Keratinocyte (primary cell): ENCODE measurements around the gene TIMM23B. TPM values are rescaled to one million over a fixed set of nuclear protein-coding genes. Genes with fewer than 3 reads are reported as not detected.
"Not testable (repeated sequence)": the region's sequence is repeated elsewhere in the genome, so short reads cannot be mapped to it uniquely, and the experiment has no call there.

Experiments used
- DNase-seq: peaks from one replicate; pipeline ENCODE4 v3.0.0-alpha.2; 2011; ENCODE audit warnings: low read depth, missing footprints, low spot score
- FAIRE-seq: peaks from 2 replicates; lab custom pipeline; 2011; peaks lifted over from hg19 to GRCh38; lab: Jason Lieb, UNC
- H2AFZ ChIP-seq: 2 replicates; pipeline ENCODE4 v1.6.0; 2012; ENCODE audit warnings: low read length, control low read depth, inconsistent platforms; ENCODE audit not compliant: control insufficient read depth
- H3K27ac ChIP-seq: 2 replicates; pipeline ENCODE4 v1.5.1; 2011; ENCODE audit warnings: low read length; ENCODE audit not compliant: control insufficient read depth, insufficient read depth
- H3K27me3 ChIP-seq: 3 replicates; pipeline ENCODE4 v1.6.0; 2011; ENCODE audit warnings: low read length; ENCODE audit not compliant: control insufficient read depth, insufficient read depth; ENCODE audit errors: extremely low read depth
- H3K36me3 ChIP-seq, 2 experiments: 2 replicates in 1 of 2; 3 replicates in 1 of 2; pipeline ENCODE4 v1.5.1; 2011; ENCODE audit warnings: low read length in 2 of 2, mild to moderate bottlenecking in 1 of 2; ENCODE audit not compliant: control insufficient read depth in 2 of 2, insufficient read depth in 2 of 2; ENCODE audit errors: extremely low read depth in 1 of 2
- H3K4me1 ChIP-seq: 3 replicates; pipeline ENCODE4 v1.5.1; 2011; ENCODE audit warnings: low read length; ENCODE audit not compliant: control insufficient read depth, insufficient read depth; ENCODE audit errors: extremely low read depth
- H3K4me2 ChIP-seq: 3 replicates; pipeline ENCODE4 v1.6.0; 2011; ENCODE audit warnings: low read depth, low read length; ENCODE audit not compliant: control insufficient read depth, insufficient read depth; ENCODE audit errors: extremely low read depth
- H3K4me3 ChIP-seq, 3 experiments: fragments of 200-600 bp in 1 of 3; sonication (generic) in 1 of 3; 2 replicates in 2 of 3; 3 replicates in 1 of 3; pipeline ENCODE4 v1.5.1; 2011 to 2016; ENCODE audit warnings: low read length in 3 of 3, mild to moderate bottlenecking in 3 of 3, control low read depth in 2 of 3, inconsistent platforms in 1 of 3, low read depth in 1 of 3, mixed read lengths in 1 of 3, mixed run types in 1 of 3, moderate library complexity in 1 of 3; ENCODE audit not compliant: control insufficient read depth in 2 of 3, insufficient read depth in 2 of 3; ENCODE audit errors: extremely low read depth in 1 of 3
- H3K79me2 ChIP-seq: 2 replicates; pipeline ENCODE4 v1.6.0; 2012; ENCODE audit warnings: low read length; ENCODE audit not compliant: control insufficient read depth, insufficient read depth
- H3K9ac ChIP-seq: 3 replicates; pipeline ENCODE4 v1.6.0; 2011; ENCODE audit warnings: low read length; ENCODE audit not compliant: control insufficient read depth, insufficient read depth; ENCODE audit errors: extremely low read depth
- H3K9me1 ChIP-seq: 3 replicates; pipeline ENCODE4 v1.6.0; 2011; ENCODE audit warnings: low read length; ENCODE audit not compliant: control insufficient read depth, insufficient read depth; ENCODE audit errors: extremely low read depth
- H3K9me3 ChIP-seq: 2 replicates; pipeline ENCODE4 v1.5.1; 2012; ENCODE audit warnings: low read depth, low read length; ENCODE audit not compliant: control insufficient read depth
- H4K20me1 ChIP-seq: 3 replicates; pipeline ENCODE4 v1.6.0; 2011; ENCODE audit warnings: low read length; ENCODE audit not compliant: control insufficient read depth, insufficient read depth; ENCODE audit errors: extremely low read depth
- CTCF ChIP-seq, 3 experiments: IDR thresholded peaks in 1 of 3; conservative IDR thresholded peaks in 1 of 3; optimal IDR thresholded peaks in 1 of 3; 2 replicates in 2 of 3; 3 replicates in 1 of 3; pipeline versions ENCODE3 to v1.5.1; 2011; ENCODE audit warnings: low read length in 3 of 3, mild to moderate bottlenecking in 3 of 3, moderate library complexity in 2 of 3, control low read depth in 1 of 3, inconsistent platforms in 1 of 3; ENCODE audit not compliant: insufficient read depth in 2 of 3; ENCODE audit errors: extremely low read depth in 1 of 3
- EZH2 ChIP-seq: IDR thresholded peaks from one replicate; pipeline ENCODE4 v1.6.1; 2012; ENCODE audit warnings: inconsistent platforms, mild to moderate bottlenecking, low read length, moderate library complexity
- dilution Hi-C: fragments of 300-500 bp; cut with MboI; formaldehyde crosslinking; loops from one replicate; pipeline ENCODE4 v1.7.0; 2020; ENCODE audit warnings: low sequenced_read_pairs; ENCODE audit not compliant: extremely low pct_ligation_motif_present
- polyA plus RNA-seq, 5 experiments: library from polyadenylated mRNA; depleted of rRNA in 3 of 5; stranded (reverse) in 3 of 5; stranded (forward) in 1 of 5; unstranded in 1 of 5; fragments of >200 nt; gene quantifications; 1 replicate in 1 of 5; 2 replicates in 3 of 5; 3 replicates in 1 of 5; pipeline versions ENCODE4 v1.2.1 to v1.2.3, GENCODE V29; 2011 to 2012; ENCODE audit warnings: missing spikeins in 2 of 5, low read depth in 1 of 5, low replicate concordance in 1 of 5
- small RNA-seq, 3 experiments: library from RNA; depleted of rRNA; stranded (forward); fragments of <200 nt; gene quantifications; one replicate each; pipeline ENCODE3, GENCODE V24; 2012; ENCODE audit warnings: low read depth in 3 of 3, low replicate concordance in 1 of 3; ENCODE audit not compliant: insufficient read length in 3 of 3

The TIMM23B gene
- polyA plus RNA-seq, 1 donor (not counting 4 experiments of a cell fraction or from before 2014, with no cell fraction given) = 18.4 TPM

DNA sequence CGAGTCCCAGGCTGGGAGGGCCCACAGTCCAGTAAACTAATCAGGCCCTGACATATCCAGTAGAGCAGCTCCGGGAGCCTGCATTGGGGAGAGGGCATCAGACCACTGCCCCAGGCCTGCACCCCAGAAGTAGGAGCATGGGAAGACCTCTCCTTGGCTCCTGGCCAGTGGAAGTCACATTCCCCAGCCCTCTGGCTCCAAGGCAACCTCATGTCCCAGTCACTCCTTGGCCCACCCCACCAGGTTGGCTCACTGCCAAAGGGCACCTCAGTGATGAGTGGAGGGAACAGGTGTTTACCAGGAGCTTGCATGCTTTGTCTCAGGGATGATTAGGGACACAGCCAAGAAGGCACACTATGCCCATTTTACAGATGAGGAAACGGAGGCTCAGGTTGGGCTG lies 77.4 kb downstream of the TIMM23B start:
- H3K9me1 ChIP-seq, FAIRE-seq, H3K4me2 ChIP-seq, H4K20me1 ChIP-seq, H2AFZ ChIP-seq, H3K79me2 ChIP-seq, H3K4me1 ChIP-seq, H3K9me3 ChIP-seq, H3K36me3 ChIP-seq, H3K4me3 ChIP-seq, H3K27me3 ChIP-seq, H3K27ac ChIP-seq, dilution Hi-C loops, DNase-seq, H3K9ac ChIP-seq: not testable (repeated sequence)

DNA sequence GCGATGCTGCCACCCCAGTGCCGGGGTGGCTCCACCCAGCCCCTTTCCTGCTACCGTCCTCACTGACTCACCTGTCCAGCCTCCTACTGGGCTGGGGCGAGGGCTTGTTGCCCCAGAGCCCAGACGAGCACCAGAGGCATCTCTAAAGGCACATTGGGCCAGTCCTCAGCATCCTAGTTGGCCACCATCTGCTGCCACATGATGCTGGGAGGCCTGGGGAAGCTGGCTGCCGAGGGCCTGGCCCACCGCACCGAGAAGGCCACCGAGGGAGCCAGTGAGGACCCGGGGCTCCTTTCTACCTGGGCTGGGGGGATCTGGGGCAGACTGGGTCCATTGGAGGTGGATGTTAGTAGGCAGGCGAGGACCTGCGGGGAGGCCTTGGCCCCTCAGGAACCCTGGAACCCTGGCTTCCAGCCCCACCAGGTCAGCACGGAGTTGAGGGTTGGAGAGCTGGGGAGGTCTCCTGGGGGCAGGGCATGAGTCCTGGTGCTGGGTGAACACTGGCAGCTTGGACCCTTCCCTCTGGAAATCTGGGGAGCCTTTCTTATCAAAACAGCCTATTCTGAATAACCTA lies 78.7 kb downstream of the TIMM23B start:
- H3K9me1 ChIP-seq, H4K20me1 ChIP-seq, H3K9ac ChIP-seq, H3K4me2 ChIP-seq, dilution Hi-C loops, H3K79me2 ChIP-seq, H3K36me3 ChIP-seq, H2AFZ ChIP-seq, H3K27ac ChIP-seq, FAIRE-seq, H3K4me3 ChIP-seq, DNase-seq, H3K9me3 ChIP-seq, H3K4me1 ChIP-seq: not testable (repeated sequence)
- H3K27me3 ChIP-seq = peaks cover 14% of the 10 kb centered on the region

DNA sequence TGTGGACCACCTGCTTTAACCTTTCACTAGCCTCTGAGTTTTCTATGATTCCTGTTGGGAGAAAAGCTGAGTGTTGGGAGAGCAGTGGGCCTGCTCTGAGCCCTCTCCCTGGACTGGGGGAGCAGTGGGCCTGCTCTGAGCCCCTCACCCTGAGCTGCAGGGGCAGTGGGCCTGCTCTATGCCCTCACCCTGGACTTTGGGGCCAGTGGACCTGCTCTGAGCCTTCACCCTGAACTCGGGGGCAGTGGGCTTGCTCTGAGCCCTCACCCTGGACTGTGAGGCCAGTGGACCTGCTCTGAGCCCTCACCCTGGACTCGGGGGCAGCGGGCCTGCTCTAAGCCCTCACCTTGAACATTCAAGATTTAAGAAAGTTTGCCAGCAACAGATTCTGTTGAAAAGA lies 79.8 kb downstream of the TIMM23B start:
- TF ChIP-seq EZH2 = no peak
- no peak for TF ChIP-seq CTCF (optimal IDR thresholded peaks at IDR 0.05 in 1 of 3, IDR thresholded peaks at IDR 0.05 in 1 of 3, conservative IDR thresholded peaks at IDR 0.05 in 1 of 3; ENCODE audit: extremely low read depth in 1 of 3, insufficient read depth in 2 of 3, low read length in 3 of 3)
- Histone ChIP-seq H3K4me3 (no peak overlapping the region), H3K27me3 (peaks cover 17% of the 10 kb centered on the region), H3K4me2 (no peak overlapping the region), H4K20me1 (no peaks in the 10 kb centered on the region), H3K27ac (no peak overlapping the region), H3K4me1 (no peaks in the 10 kb centered on the region), H3K36me3 (no peaks in the 10 kb centered on the region), H3K9me1 (no peaks in the 10 kb centered on the region), H3K79me2 (no peaks in the 10 kb centered on the region), H2AFZ (no peak overlapping the region), H3K9ac (no peak overlapping the region), H3K9me3 (no peaks in the 10 kb centered on the region)
- dilution Hi-C loops = no loop called here
- DNase-seq (no peak), FAIRE-seq (no peak)

Small RNA genes lying within 50 kb of the gene (small RNA-seq; reads per million reads assigned to genes)
- gene RNA5SP317 (0 reads per million in 3 experiments), gene SNORA74C-2 (0 to 0.25 (median 0) reads per million in 3 experiments)

Other genes starting within 250 kb of the TIMM23B start
- gene OGDHL, start 179.7 kb upstream of the TIMM23B start, polyA plus RNA-seq = 0.06 to 0.31 TPM (median 0.09 TPM) in 3 replicates
- gene PARG, start within 50 bp of the TIMM23B start, polyA plus RNA-seq = 13.8 to 18.6 TPM (median 17.0 TPM) in 3 replicates
- 7.4 to 11.4 TPM (median 9.9 TPM) in 3 replicates for gene AGAP6, start 46.4 kb downstream of the TIMM23B start, polyA plus RNA-seq
- gene WASHC2A, start 125.9 kb downstream of the TIMM23B start, polyA plus RNA-seq = 25.8 to 38.0 TPM (median 29.9 TPM) in 3 replicates